Measurements from ENCODE around the gene PWWP2A. TPM values are rescaled to one million over a fixed set of nuclear protein-coding genes. Genes with fewer than 3 reads are reported as not detected.
"Not testable (repeated sequence)": the region's sequence is repeated elsewhere in the genome, so short reads cannot be mapped to it uniquely, and the experiment has no call there.

Gene PWWP2A
- polyA plus RNA-seq, 1 of the 3 experiments (the other 2 are of a cell fraction), result 5.7 TPM

GRCh38 chr5:160151017-160151416, 31.8 kb upstream of the PWWP2A start (continued):
- TF ChIP-seq YY1 (IDR thresholded peaks at IDR 0.05; ENCODE audit: low read depth) (no peak), MXI1 (IDR thresholded peaks at IDR 0.05; ENCODE audit: low read depth, low read length) (no peak), USF1 (IDR thresholded peaks at IDR 0.05; ENCODE audit: borderline replicate concordance, low read depth) (no peak)

GRCh38 chr5:160150381-160150780, 31.1 kb upstream of the PWWP2A start:
- WGBS (ENCODE audit: low lambda C conversion rate), result 85% methylated on average over 3 of the region's 3 CpGs
- H3K27me3 ChIP-seq (ENCODE audit: insufficient read depth), result no peaks in the 10 kb centered on the region
- H3K27ac ChIP-seq (ENCODE audit: low read depth in 2 of 2, low read length in 1 of 2), result no peak overlapping the region
- H3K9ac ChIP-seq, result no peak overlapping the region
- TF ChIP-seq POLR2AphosphoS5 (IDR thresholded peaks at IDR 0.05; ENCODE audit: low read depth, low read length), result no peak
- no peak for TF ChIP-seq CHD2 (IDR thresholded peaks at IDR 0.05; ENCODE audit: low read length, partially characterized antibody)
- no peak for TF ChIP-seq SIN3A (IDR thresholded peaks at IDR 0.05; ENCODE audit: borderline replicate concordance, low read depth, low read length)
- no peak for TF ChIP-seq MAX (IDR thresholded peaks at IDR 0.05; ENCODE audit: low read depth)
- no peak for TF ChIP-seq USF2 (IDR thresholded peaks at IDR 0.05; ENCODE audit: borderline replicate concordance, low read depth, low read length)
- no peak for TF ChIP-seq CTCF (IDR thresholded peaks at IDR 0.05)
- no peaks in the 10 kb centered on the region for H3K36me3 ChIP-seq (replicated peaks in 1 of 2; ENCODE audit: control insufficient read depth in 1 of 2, insufficient read depth in 2 of 2, low read length in 1 of 2)
- H3K4me3 ChIP-seq (ENCODE audit: low read depth in 2 of 2, low read length in 1 of 2), result no peak overlapping the region
- ChIA-PET CTCF (interaction anchor here (0.6 to 1.1 kb wide), 2 partner anchors 43 to 201 kb away, joined by 3 read pairs; no protein-coding TSS in a partner anchor), POLR2A (no interaction called here)
- H3K4me1 ChIP-seq (ENCODE audit: control insufficient read depth in 1 of 2, insufficient read depth in 2 of 2, low read depth in 1 of 2, low read length in 1 of 2), result no peaks in the 10 kb centered on the region
- H3K79me2 ChIP-seq (ENCODE audit: insufficient read depth), result no peaks in the 10 kb centered on the region
- H3K9me2 ChIP-seq, result no peaks in the 10 kb centered on the region
- no peak overlapping the region for H3K4me2 ChIP-seq
- H3K9me3 ChIP-seq, result no peaks in the 10 kb centered on the region
- H4K20me1 ChIP-seq (ENCODE audit: insufficient read depth), result no peaks in the 10 kb centered on the region
- no peak for DNase-seq
- H3F3A ChIP-seq (replicated peaks; ENCODE audit: insufficient read depth), result no peaks in the 10 kb centered on the region
- H2AFZ ChIP-seq (ENCODE audit: low read depth), result no peak overlapping the region

- H3K27me3 ChIP-seq (ENCODE audit: insufficient read depth); H3K27ac ChIP-seq (ENCODE audit: low read depth in 2 of 2, low read length in 1 of 2); H3F3A ChIP-seq (replicated peaks; ENCODE audit: insufficient read depth); H3K4me2 ChIP-seq; POLR2A ChIA-PET; H3K79me2 ChIP-seq (ENCODE audit: insufficient read depth); H3K9me3 ChIP-seq; H3K4me1 ChIP-seq (ENCODE audit: control insufficient read depth in 1 of 2, insufficient read depth in 2 of 2, low read depth in 1 of 2, low read length in 1 of 2); H2AFZ ChIP-seq (ENCODE audit: low read depth); H3K9me2 ChIP-seq; H3K36me3 ChIP-seq (replicated peaks in 1 of 2; ENCODE audit: control insufficient read depth in 1 of 2, insufficient read depth in 2 of 2, low read length in 1 of 2); DNase-seq; CTCF ChIA-PET; H3K4me3 ChIP-seq (ENCODE audit: low read depth in 2 of 2, low read length in 1 of 2); H4K20me1 ChIP-seq (ENCODE audit: insufficient read depth); H3K9ac ChIP-seq: not testable (repeated sequence)
- 82% methylated on average over 7 of the region's 7 CpGs for WGBS (ENCODE audit: low lambda C conversion rate)
These were observed 25.2 kb upstream of the PWWP2A start for GRCh38 chr5:160144436-160144835.
